GM21447 (cell line): ENCODE results near the gene BICD2.

Experiments
- ATAC-seq: cut with Tn5 transposase; IDR thresholded peaks from one replicate; pipeline ENCODE4 v1.9.1; 2021; ENCODE audit not compliant: unreplicated experiment

Gene BICD2

GRCh38 chr9:92716557-92716956, 48.1 kb downstream of the BICD2 start:
- ATAC-seq = no peak

DNA sequence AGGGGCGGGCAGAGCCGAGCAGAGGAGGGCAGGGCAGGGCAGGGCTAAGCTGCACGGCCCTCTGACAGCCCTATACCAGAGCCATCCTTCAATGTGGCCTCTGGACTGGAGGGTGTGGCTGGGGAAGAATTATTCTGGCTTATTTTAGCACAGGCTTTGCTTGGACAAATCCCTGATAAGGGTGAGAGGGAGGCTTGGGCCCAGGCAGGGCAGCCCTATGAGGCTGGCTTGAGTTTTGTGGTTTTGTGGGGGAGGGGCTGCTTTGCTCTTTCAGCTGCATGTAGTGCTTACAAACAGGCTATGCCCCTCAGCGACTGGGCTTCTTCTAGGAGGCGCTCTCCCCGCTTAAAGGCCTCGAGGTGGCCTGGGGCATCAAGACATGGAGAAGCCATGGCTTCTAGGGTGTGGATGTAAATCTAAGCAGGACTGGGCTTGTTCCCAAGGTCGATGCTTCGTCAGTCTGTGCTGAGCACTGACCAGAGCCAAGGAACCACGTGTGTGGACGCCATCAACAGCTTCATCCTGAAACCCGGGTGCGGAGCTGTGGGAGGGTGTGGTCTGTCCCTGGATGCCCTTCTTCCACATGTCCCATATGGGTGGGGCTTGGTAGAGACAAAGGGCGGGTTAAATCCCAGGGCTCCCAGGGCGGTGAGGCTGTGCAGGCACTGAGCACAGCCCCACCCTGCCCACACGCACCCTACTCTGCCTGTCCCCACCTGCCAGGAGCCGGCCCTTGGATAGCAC, 49.0 kb downstream of the BICD2 start:
- no peak for ATAC-seq

GRCh38 chr9:92714787-92715487, 49.7 kb downstream of the BICD2 start:
- no peak for ATAC-seq

- ATAC-seq = no peak
These were observed 50.6 kb downstream of the BICD2 start for GRCh38 chr9:92714016-92714415.

DNA sequence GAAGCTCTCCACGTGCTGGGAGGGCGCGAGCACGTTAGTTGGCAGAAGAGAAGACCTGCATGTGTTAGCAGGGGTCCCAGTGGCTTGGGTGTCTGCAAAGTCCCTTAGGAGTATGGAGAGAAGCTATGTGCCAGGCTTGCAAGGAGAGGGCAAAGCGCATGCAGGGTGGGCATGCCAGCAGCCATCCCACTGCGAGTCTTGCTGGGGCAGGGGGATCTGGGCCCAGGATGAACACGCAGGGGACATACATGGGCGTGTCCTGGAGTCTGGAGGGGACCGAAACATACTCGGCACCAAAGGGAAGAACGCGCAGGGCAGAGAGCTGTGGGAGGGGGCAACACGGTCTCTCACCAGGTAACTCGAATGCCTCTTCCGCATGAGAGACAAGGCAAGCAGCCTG, 51.1 kb downstream of the BICD2 start:
- ATAC-seq = no peak

DNA sequence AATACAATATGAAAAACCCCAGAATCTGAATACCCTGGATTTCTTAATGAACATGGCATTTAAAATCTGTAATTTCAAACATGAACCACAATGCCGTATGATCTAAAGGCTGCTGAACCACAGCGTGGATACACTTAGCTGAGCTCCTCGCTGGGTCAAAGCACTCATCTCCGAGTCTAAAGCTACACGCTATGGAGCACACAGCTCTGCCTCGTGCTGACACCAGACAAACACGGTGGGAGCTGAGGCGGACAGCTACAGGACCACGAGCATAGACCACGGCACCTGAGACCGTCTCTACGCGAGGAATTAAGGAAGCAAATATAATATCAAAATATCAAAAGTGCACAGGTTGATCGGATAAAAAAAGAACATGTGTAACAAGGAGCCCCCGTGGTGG, 51.9 kb downstream of the BICD2 start:
- no peak for ATAC-seq

DNA sequence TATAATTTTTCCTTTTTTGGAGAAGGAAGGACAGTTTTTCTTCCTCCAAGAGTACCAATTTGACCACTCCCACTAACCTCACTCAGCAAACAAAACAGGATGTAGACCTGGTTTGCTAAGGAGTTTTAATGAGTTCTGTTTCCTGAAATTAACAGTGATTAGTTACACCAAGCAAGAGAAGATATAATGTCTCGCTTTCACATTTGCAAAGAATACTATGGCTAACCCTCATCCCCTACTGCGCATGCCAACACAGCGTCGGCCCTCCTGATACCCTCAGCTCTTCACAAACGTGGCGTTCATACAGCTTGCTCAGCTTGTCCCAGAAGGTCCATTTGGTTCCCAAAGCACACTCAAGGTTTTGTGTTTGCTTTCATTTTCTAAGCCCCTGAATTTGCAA, 52.8 kb downstream of the BICD2 start:
- no peak for ATAC-seq

GRCh38 chr9:92711146-92711545, 53.5 kb downstream of the BICD2 start:
- no peak for ATAC-seq

GRCh38 chr9:92710368-92710767, 54.3 kb downstream of the BICD2 start:
- ATAC-seq = no peak

- no peak for ATAC-seq
These were observed 54.7 kb downstream of the BICD2 start for GRCh38 chr9:92709954-92710353.

- ATAC-seq = no peak
These were observed 55.4 kb downstream of the BICD2 start for GRCh38 chr9:92709240-92709639.

DNA sequence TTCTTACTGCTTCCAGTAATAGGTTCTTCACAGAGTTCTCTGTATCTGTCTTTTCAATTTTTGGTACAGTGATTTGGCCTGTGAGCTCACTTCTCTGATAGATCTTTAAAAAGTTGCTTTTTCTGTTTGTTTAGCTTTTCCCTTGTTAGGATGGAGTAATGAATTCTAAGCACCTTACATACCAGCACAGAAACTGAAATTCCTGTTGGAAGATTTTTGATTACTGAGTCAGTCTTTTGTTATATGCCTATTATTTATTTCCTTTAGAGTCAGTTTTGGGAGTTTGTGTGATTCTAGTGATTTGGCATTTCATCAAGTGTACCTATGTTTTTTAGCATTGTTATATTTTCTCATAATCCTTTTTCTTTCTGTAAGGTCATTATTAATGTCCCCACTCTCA, 57.1 kb downstream of the BICD2 start:
- ATAC-seq = no peak

GRCh38 chr9:92706218-92706940, 58.3 kb downstream of the BICD2 start:
- ATAC-seq = no peak

- ATAC-seq = no peak
These were observed 60.1 kb downstream of the BICD2 start for GRCh38 chr9:92704528-92704927.

DNA sequence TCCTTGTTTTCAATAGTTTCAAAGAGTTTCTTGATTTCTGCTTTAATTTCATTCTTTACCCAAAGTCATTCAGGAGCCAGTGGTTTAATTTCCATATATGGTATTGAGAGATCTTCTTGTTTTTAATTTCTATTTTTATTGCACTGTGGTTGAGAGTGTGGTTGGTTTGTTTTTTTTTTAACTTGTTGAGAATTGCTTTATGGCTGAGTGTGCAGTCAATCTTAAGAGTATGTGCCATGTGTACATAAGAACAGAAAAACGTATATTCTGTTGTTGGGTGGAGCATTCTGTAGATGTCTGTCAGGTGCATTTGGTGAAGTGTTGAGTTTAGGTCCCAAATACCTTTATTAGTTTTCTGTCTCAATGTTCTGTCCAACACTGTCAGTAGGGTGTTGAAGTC, 68.0 kb downstream of the BICD2 start:
- no peak for ATAC-seq

DNA sequence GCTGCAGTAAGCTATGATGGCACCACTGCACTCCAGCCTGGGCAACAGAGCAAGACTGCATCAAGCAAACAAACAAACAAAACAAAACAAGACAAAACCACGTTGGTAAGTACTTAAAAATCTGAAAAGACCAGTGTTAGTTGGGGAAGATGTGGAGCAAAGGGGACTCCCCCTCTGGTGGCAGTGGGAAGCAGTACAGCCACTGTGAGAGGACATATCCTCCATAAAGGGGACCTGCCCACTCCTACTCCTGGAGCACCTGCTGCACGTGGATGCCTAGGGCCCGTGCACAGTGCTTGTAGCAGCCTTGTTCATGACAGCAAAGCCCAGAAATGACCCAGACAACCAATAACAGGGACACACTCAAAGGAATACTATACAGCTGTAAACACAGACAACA, 77.7 kb downstream of the BICD2 start:
- ATAC-seq = no peak

DNA sequence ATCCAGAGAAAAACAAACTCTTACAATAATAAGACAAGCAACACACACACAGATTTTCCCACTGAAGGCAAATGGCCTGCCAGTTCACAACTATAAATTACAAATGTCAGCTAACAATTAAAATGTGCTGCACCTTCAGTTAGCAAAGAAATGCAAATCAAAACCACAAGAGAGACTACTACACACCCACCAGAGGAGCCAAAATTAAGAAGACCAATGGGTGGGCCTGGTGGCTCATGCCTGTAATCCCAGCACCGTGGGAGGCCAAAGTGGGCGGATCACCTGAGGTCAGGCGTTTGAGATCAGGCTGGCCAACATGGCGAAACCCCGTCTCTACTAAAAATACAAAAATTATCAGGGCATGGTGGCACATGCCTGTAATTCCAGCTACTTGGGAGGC, 79.6 kb downstream of the BICD2 start:
- ATAC-seq = no peak

- no peak for ATAC-seq
These were observed 82.4 kb downstream of the BICD2 start for GRCh38 chr9:92682269-92682668.

- ATAC-seq = no peak
These were observed 84.2 kb downstream of the BICD2 start for GRCh38 chr9:92680166-92681119.

- ATAC-seq = no peak
These were observed 85.0 kb downstream of the BICD2 start for GRCh38 chr9:92679413-92680165.
